ENCODE data around the gene KCNK5.

Gene KCNK5, protein sequence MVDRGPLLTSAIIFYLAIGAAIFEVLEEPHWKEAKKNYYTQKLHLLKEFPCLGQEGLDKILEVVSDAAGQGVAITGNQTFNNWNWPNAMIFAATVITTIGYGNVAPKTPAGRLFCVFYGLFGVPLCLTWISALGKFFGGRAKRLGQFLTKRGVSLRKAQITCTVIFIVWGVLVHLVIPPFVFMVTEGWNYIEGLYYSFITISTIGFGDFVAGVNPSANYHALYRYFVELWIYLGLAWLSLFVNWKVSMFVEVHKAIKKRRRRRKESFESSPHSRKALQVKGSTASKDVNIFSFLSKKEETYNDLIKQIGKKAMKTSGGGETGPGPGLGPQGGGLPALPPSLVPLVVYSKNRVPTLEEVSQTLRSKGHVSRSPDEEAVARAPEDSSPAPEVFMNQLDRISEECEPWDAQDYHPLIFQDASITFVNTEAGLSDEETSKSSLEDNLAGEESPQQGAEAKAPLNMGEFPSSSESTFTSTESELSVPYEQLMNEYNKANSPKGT

DNA sequence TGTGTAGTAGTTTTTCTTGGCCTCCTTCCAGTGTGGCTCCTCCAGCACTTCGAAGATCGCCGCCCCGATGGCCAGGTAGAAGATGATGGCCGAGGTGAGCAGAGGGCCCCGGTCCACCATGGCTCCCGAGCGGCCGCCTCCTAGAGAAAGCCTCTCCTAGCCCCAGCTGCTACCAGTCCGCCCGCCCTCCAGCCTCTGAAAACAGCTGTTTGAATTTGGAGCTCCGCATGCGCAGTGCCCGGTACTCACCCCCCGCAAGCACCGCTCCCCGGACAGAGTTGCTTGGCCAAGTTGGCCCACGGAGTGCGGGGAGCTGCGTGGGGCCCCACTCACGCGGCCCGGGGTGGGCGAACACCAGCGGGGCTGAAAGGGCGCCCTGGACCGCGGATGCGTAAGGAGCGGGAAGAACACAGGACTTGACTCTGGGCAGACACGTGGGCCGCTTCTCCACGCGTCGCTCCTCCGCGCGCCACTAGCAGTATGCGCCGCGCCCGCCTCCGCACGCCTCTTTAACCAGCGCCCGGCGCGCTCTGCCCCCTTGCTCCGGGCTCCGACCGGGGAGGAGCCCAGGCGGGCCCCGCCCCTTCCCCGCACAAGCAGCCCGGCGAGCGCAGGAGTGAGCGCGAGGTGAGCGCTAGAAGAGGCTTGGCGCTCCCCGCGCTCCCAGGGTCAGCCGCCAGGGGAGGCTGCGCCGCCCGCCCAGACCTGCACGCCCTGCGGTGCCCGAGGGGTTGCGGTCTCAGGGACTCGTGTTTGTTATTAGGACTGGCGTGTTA is at the start of gene KCNK5:
TSS of gene KCNK5 (minus strand) at position 484 of the 776 bp plus-strand sequence. CDS start at position 120, 364 bp downstream.
- DNase-seq: peak; percentile 6 to 48

DNA sequence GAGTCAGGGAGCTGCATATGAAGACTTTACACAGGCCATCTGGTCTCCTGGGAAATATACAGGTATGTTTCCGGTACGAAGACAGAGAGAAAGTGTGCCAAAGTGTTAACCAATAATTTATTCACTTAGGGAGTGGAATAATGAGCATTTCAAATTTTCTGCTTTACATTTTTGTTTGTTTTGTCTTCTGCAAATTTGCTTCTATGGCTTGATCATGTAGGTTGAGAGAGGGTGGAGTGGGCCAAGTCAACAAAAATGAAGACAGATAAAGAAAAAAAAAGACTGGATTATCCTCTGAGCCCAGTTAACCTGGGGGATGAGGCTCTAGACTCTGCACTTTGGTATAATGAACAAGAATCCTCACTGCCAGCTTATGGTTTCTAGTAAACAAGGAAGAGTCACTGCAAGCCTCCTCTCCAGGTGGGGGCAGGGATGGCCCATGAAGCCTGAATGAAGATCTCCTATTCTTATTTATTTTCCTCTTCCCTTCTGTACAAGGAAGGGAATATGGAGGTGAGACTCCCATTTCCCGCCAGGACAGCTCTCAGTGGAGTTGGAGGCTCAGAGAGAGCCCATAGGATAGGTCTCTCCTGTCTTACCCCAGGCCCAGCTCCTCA is 47.2 kb upstream of the KCNK5 start:
- DNase-seq: no peak

DNA sequence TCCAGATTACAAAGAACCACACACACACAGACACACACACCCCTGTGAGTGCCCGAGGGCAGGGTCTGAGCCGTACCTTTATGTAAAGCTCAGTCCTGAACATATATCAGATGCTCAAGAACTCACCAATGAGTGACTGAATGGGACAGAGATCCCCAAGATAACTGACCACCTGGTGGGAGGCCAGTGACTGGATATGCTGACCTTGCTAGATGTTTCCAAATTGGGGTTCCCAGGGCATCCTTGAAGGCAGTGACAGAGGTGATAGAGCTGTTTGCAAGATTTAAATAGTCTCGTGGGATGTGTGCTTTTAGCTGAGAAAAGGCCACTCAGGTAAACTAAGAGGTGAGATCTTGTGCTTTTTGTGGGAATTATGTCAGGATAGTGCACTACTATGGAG is 45.6 kb upstream of the KCNK5 start:
- no peak for DNase-seq

DNA sequence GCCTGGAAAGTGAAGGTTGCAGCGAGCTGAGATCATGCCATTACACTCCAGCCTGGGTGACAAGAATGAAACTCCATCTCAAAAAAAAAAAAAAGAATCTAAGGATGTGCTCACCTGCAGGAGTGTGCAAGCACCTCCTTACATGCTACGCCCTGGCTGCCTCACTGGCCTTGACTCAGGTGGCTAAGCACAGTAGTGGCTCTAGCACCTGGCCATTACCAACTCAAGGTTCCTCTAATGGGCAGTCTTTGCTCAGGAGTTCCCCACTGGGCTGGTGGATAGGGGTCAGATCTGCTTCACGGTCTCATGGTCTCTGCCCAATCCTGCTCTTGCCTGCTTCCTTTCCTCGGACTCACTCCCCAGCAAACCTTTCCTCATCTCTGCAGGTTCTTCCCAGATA is 45.2 kb upstream of the KCNK5 start:
- DNase-seq: no peak

GRCh38 chr6:39273406-39273821 is 44.1 kb upstream of the KCNK5 start:
- no peak for DNase-seq

DNA sequence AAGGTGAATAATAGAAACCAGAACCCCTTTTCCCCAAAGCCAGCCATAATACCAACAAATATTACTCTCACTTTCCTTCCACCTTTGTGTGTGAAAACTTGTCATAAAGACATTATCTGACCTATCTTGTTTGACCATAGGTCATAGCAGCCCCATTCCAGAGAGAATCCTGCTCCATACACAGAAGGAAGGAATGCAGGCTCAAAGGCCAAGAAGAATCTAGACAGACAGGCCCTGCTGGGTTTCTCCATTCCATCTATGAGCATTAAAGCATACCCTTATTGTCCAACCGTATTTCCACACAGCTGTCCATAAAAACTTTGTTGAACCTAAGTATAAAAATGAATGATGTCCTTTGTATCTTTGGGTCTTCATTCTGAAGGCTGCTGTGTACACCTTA is 40.7 kb upstream of the KCNK5 start:
- DNase-seq: no peak

GRCh38 chr6:39268721-39269120 is 39.4 kb upstream of the KCNK5 start:
- DNase-seq: no peak

GRCh38 chr6:39268171-39268570 is 38.9 kb upstream of the KCNK5 start:
- DNase-seq: no peak

DNA sequence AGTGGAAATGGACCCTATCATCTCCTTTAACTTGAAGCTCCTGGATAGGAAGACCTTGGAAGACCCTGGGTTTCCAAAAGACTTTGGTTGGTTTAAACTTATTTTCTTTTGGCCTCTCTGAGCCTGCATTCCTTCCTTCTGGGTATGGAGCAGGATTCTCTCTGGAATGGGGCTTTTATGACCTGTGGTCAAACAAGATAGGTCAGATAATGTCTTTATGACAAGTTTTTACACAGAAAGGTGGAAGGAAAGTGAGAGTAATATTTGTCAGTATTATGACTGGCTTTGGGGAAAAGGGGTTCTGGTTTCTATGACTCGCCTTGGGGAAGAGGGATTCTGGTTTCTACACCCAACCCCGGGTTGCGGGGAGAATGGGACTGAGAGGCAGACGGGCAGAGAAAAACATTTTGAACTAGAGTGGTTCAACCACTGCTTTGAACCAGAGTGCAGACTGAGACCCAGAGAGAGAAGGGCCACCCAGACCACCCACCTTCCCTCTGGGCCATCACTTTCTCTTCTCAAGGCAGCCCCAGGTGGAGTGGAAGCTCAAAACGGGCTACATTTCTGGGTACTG is 37.6 kb upstream of the KCNK5 start:
- DNase-seq: no peak

DNA sequence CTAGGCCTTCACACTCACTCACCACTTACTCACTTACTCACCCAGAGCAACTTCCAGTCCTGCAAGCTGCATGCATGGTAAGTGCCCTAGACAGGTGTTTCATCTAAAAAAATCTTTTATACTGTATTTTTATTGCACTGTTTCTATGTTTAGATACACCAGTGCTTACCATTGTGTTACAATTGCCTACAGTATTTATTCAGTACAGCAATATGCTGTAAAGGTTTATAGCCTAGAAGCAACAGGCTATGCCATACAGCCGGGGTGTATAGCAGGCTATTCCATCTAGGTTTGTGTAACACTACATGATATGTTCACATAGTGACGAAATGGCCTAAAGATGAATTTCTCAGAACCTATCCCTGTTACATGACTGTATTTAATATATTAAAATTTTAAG is 37.1 kb upstream of the KCNK5 start:
- no peak for DNase-seq

DNA sequence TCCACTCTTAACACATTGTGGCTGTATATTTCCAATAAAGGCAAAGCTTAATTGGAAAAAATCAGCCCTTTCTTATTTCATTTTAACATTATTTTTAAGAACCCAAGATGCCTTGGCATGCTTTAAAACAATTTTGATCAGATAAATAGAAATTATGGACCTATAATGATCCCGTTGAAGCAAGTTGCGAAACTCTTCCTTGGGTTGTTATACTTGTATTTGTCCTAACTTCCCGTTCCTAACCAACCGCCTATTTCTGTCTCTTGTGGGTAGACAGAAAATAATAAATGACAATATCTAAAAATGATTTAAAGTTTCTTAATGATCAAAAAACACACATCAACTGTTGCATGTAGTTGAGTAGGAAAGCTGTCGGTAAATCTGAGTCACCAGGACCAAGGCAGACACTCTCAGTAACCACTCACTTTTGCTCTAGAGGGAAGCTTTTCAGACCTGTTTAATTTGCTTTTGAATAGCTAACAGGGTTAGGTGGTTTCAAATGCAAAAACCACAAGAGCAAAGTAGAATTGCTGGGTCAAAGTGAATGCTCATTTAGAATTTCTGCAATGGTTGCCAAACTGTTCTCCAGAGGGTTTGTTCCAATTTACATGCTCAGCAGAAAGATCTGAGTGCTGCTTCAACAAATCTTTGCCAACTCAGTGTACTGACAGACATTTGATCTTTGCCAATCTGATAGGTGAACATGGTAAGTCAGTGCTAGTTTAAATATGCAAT is 34.2 kb upstream of the KCNK5 start:
- DNase-seq: no peak

DNA sequence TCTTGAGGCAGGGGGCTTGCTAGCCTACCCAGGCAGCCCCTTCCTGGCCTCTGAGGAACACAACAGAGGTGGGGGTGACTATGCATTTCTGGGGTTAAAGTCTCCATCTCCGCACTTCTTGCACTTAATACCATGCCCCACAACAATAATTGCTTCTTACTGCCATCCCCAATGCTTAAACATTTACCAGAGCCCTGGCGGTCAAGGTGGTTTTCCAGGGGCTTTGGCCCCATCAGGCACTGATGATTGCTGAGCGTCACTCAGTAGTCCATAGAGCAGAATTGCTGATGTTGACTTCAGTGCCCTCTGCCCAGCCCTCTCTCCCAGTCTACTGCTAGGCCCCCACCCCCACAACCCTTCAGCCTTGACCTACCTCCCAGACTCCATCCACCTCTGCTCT is 32.5 kb upstream of the KCNK5 start:
- DNase-seq: no peak

GRCh38 chr6:39260953-39261352 is 31.7 kb upstream of the KCNK5 start:
- DNase-seq: no peak

- DNase-seq: no peak
Measured at GRCh38 chr6:39260456-39260855, 31.2 kb upstream of the KCNK5 start.

- DNase-seq: no peak
Measured at GRCh38 chr6:39256294-39256940, 27.1 kb upstream of the KCNK5 start.

- DNase-seq: no peak
Measured at GRCh38 chr6:39254999-39255535, 25.8 kb upstream of the KCNK5 start.

DNA sequence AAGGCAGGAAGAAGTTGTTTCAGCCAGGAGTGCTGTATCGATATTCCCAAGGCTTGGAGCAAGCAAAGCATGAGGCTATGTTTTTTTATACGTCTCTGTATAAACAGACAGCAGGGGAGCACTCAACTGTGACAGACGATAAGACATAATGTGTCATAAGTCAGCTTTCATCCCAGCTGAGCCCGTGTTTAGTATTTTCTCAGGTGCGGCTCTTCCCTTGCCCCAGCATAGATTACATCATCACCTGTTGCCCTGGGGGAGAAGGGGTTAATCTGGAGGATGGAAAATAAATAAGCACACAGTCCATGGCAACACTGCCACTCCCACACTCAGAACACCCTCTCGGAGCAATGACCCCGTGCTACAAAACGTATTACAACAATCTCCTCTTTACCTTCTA is 22.1 kb upstream of the KCNK5 start:
- no peak for DNase-seq

DNA sequence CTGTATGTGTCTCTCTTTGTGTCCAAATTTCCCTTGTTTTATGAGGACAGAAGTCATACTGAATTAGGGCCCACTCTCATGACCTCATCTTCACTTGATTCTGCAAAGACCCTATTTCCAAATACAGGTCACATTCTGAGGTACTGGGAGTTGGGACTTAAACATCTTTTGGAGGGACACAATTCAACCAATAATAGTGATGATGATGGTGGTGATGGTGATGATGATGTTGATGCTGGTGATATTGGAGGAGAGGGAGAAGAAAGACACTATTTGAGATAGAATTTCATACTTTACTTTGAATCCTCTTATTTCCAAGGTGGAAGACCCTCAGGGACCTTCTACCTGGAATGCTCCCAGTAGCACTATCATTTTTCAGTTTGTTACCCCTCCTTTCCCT is 21.2 kb upstream of the KCNK5 start:
- DNase-seq: no peak

- no peak for DNase-seq
Measured at GRCh38 chr6:39249278-39249677, 20.0 kb upstream of the KCNK5 start.

- DNase-seq: no peak
Measured at GRCh38 chr6:39247667-39248194, 18.5 kb upstream of the KCNK5 start.

GRCh38 chr6:39243809-39244208 is 14.5 kb upstream of the KCNK5 start:
- no peak for DNase-seq
